ENCODE measurements around the gene CYB5D1.

Gene CYB5D1

GRCh38 chr17:7886227-7887037 is 28.6 kb downstream of the CYB5D1 start:
- peaks cover 5 to 37% of the 10 kb centered on the region in 2 donors for H3K36me3 ChIP-seq (replicated peaks in 1 of 2; ENCODE audit: control insufficient read depth in 2 of 2, insufficient read depth in 2 of 2, low read length in 2 of 2)
- no peaks in the 10 kb centered on the region for H3K79me1 ChIP-seq (ENCODE audit: low read depth, low read length)
- DNase-seq (ENCODE audit: low spot score): peak; percentile 29
- H3K4me2 ChIP-seq (ENCODE audit: insufficient read depth, low read length, poor library complexity, severe bottlenecking): peak overlapping the region; percentile 100
- H3K4ac ChIP-seq (ENCODE audit: low read length): no peak overlapping the region
- H3K4me1 ChIP-seq (ENCODE audit: control insufficient read depth in 2 of 2, insufficient read depth in 1 of 2, low read depth in 1 of 2, low read length in 2 of 2): peaks cover 31 to 32% of the 10 kb centered on the region in 2 donors
- H3K27me3 ChIP-seq (ENCODE audit: control insufficient read depth in 3 of 3, insufficient read depth in 3 of 3, low read depth in 1 of 3, low read length in 3 of 3): peaks cover 0 to 3% (median 0%) of the 10 kb centered on the region in 3 experiments
- H3K14ac ChIP-seq (ENCODE audit: low read length): no peak overlapping the region
- peak overlapping the region; percentile 84 for H2AFZ ChIP-seq (ENCODE audit: low read length)
- no peak overlapping the region for H4K91ac ChIP-seq (ENCODE audit: low read depth, low read length, poor library complexity)
- WGBS, 2 donors (ENCODE audit: extremely low coverage in 2 of 2, insufficient read length in 2 of 2, insufficient replicate concordance in 1 of 2): no CpG with 5 or more reads among the region's 30 CpGs
- H3K18ac ChIP-seq (ENCODE audit: low read length): peak overlapping the region; percentile 4
- H2BK15ac ChIP-seq (ENCODE audit: low read length): no peak overlapping the region
- peak overlapping the region; percentile 11 for H2AK5ac ChIP-seq (ENCODE audit: low read depth, low read length)
- peak overlapping the region; percentile 96 for H2BK5ac ChIP-seq (ENCODE audit: low read length)
- no peaks in the 10 kb centered on the region for H3K9me3 ChIP-seq (replicated peaks in 1 of 2; ENCODE audit: control insufficient read depth in 2 of 2, insufficient read depth in 1 of 2, low read depth in 1 of 2, low read length in 2 of 2)
- H3K9ac ChIP-seq (ENCODE audit: low read depth, low read length, poor library complexity): peak overlapping the region; percentile 18
- H4K8ac ChIP-seq (ENCODE audit: low read depth, low read length): no peak overlapping the region
- H2BK12ac ChIP-seq (ENCODE audit: low read length): no peak overlapping the region
- peak overlapping the region; percentile 67 to 90 for H3K4me3 ChIP-seq (ENCODE audit: low read length in 2 of 2)
- H3K27ac ChIP-seq (replicated peaks; ENCODE audit: low read length): no peak overlapping the region
- H2BK120ac ChIP-seq (ENCODE audit: low read depth, low read length): no peak overlapping the region
- no peak overlapping the region for H3K23ac ChIP-seq (ENCODE audit: low read depth, low read length, poor library complexity)

- DNase-seq (ENCODE audit: low spot score): no peak
Observed at GRCh38 chr17:7887038-7887481, 29.3 kb downstream of the CYB5D1 start.

GRCh38 chr17:7887482-7888183 is 29.8 kb downstream of the CYB5D1 start:
- H2BK15ac ChIP-seq (ENCODE audit: low read length): peak overlapping the region; percentile 86
- no CpG with 5 or more reads among the region's 35 CpGs for whole genome bisulfite sequencing, 2 donors (ENCODE audit: extremely low coverage in 2 of 2, insufficient read length in 2 of 2, insufficient replicate concordance in 1 of 2)
- H3K36me3 ChIP-seq (replicated peaks in 1 of 2; ENCODE audit: control insufficient read depth in 2 of 2, insufficient read depth in 2 of 2, low read length in 2 of 2): peaks cover 5 to 35% of the 10 kb centered on the region in 2 donors
- peak; percentile 60 for DNase-seq (ENCODE audit: low spot score)
- peak overlapping the region; percentile 100 for H3K4me2 ChIP-seq (ENCODE audit: insufficient read depth, low read length, poor library complexity, severe bottlenecking)
- peak overlapping the region; percentile 76 for H3K9ac ChIP-seq (ENCODE audit: low read depth, low read length, poor library complexity)
- H3K27me3 ChIP-seq (ENCODE audit: control insufficient read depth in 3 of 3, insufficient read depth in 3 of 3, low read depth in 1 of 3, low read length in 3 of 3): no peaks in the 10 kb centered on the region
- H3K4me1 ChIP-seq (ENCODE audit: control insufficient read depth in 2 of 2, insufficient read depth in 1 of 2, low read depth in 1 of 2, low read length in 2 of 2): peaks cover 31 to 32% of the 10 kb centered on the region in 2 donors
- H3K27ac ChIP-seq (replicated peaks; ENCODE audit: low read length): no peak overlapping the region
- H3K18ac ChIP-seq (ENCODE audit: low read length): peak overlapping the region; percentile 93
- H3K23ac ChIP-seq (ENCODE audit: low read depth, low read length, poor library complexity): peak overlapping the region; percentile 69
- H2AFZ ChIP-seq (ENCODE audit: low read length): peak overlapping the region; percentile 84
- no peak overlapping the region for H2BK120ac ChIP-seq (ENCODE audit: low read depth, low read length)
- no peak overlapping the region for H4K91ac ChIP-seq (ENCODE audit: low read depth, low read length, poor library complexity)
- H3K14ac ChIP-seq (ENCODE audit: low read length): peak overlapping the region; percentile 86
- no peak overlapping the region for H3K4ac ChIP-seq (ENCODE audit: low read length)
- peak overlapping the region; percentile 95 for H2BK12ac ChIP-seq (ENCODE audit: low read length)
- H2BK5ac ChIP-seq (ENCODE audit: low read length): peak overlapping the region; percentile 63
- H2AK5ac ChIP-seq (ENCODE audit: low read depth, low read length): peak overlapping the region; percentile 40
- H3K4me3 ChIP-seq (ENCODE audit: low read length in 2 of 2): peak overlapping the region; percentile 66 to 67
- no peaks in the 10 kb centered on the region for H3K9me3 ChIP-seq (replicated peaks in 1 of 2; ENCODE audit: control insufficient read depth in 2 of 2, insufficient read depth in 1 of 2, low read depth in 1 of 2, low read length in 2 of 2)
- no peaks in the 10 kb centered on the region for H3K79me1 ChIP-seq (ENCODE audit: low read depth, low read length)
- no peak overlapping the region for H4K8ac ChIP-seq (ENCODE audit: low read depth, low read length)

More at GRCh38 chr17:7887038-7887481, 29.3 kb downstream of the CYB5D1 start:
- H3K79me1 ChIP-seq (ENCODE audit: low read depth, low read length): no peaks in the 10 kb centered on the region
- H2BK15ac ChIP-seq (ENCODE audit: low read length): no peak overlapping the region
- no peaks in the 10 kb centered on the region for H3K9me3 ChIP-seq (replicated peaks in 1 of 2; ENCODE audit: control insufficient read depth in 2 of 2, insufficient read depth in 1 of 2, low read depth in 1 of 2, low read length in 2 of 2)
- peaks cover 0 to 1% (median 0%) of the 10 kb centered on the region in 3 experiments for H3K27me3 ChIP-seq (ENCODE audit: control insufficient read depth in 3 of 3, insufficient read depth in 3 of 3, low read depth in 1 of 3, low read length in 3 of 3)
- no peak overlapping the region for H3K27ac ChIP-seq (replicated peaks; ENCODE audit: low read length)
- H3K4me3 ChIP-seq (ENCODE audit: low read length in 2 of 2): peak overlapping the region in 1 of 2 donors; percentile 67
- no peak overlapping the region for H2BK5ac ChIP-seq (ENCODE audit: low read length)
- no peak overlapping the region for H3K18ac ChIP-seq (ENCODE audit: low read length)
- peaks cover 31 to 32% of the 10 kb centered on the region in 2 donors for H3K4me1 ChIP-seq (ENCODE audit: control insufficient read depth in 2 of 2, insufficient read depth in 1 of 2, low read depth in 1 of 2, low read length in 2 of 2)
- peak overlapping the region; percentile 84 for H2AFZ ChIP-seq (ENCODE audit: low read length)
- H3K4ac ChIP-seq (ENCODE audit: low read length): no peak overlapping the region
- no peak overlapping the region for H3K23ac ChIP-seq (ENCODE audit: low read depth, low read length, poor library complexity)
- peaks cover 6 to 37% of the 10 kb centered on the region in 2 donors for H3K36me3 ChIP-seq (replicated peaks in 1 of 2; ENCODE audit: control insufficient read depth in 2 of 2, insufficient read depth in 2 of 2, low read length in 2 of 2)
- H2BK12ac ChIP-seq (ENCODE audit: low read length): no peak overlapping the region
- H3K4me2 ChIP-seq (ENCODE audit: insufficient read depth, low read length, poor library complexity, severe bottlenecking): peak overlapping the region; percentile 100
- H4K91ac ChIP-seq (ENCODE audit: low read depth, low read length, poor library complexity): no peak overlapping the region
- H2BK120ac ChIP-seq (ENCODE audit: low read depth, low read length): no peak overlapping the region
- H3K14ac ChIP-seq (ENCODE audit: low read length): no peak overlapping the region
- WGBS, 2 donors (ENCODE audit: extremely low coverage in 2 of 2, insufficient read length in 2 of 2, insufficient replicate concordance in 1 of 2): no CpG with 5 or more reads among the region's 8 CpGs
- no peak overlapping the region for H2AK5ac ChIP-seq (ENCODE audit: low read depth, low read length)
- H3K9ac ChIP-seq (ENCODE audit: low read depth, low read length, poor library complexity): no peak overlapping the region
- H4K8ac ChIP-seq (ENCODE audit: low read depth, low read length): no peak overlapping the region

Data from neuronal stem cell (in vitro differentiated cells).